ENCODE data around the gene CNTNAP5. TPM values are rescaled to one million over a fixed set of nuclear protein-coding genes. Genes with fewer than 3 reads are reported as not detected.

Gene CNTNAP5
- total and polyA plus RNA-seq, 2 of the 8 experiments (the other 6 are each of a cell fraction or from before 2014, with no cell fraction given), result 0.11 to 0.76 TPM

DNA sequence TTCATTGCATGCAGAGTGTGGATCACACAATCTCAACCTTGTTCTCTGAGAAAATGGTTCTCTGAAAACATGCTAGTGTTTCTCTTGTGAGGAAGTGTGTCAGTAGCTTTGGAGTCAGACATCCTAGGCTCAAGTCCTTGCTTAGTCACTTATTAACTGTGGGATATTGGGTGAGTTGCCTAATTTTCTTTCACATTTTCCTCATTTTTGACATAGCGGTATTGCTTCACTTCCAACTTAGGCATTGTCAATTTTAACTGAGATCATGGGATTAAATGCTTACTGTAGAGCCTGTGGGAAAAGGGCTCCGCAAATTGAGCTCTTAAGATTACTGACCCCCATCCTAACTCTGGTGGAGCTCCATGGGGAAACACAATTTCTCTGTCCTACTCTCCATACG lies 622.2 kb downstream of the CNTNAP5 start:
- Histone ChIP-seq H3K4ac (replicated peaks; ENCODE audit: insufficient read length, low read depth, low read length) (no peak overlapping the region), H3K79me2 (ENCODE audit: control insufficient read depth in 1 of 2, insufficient read depth in 2 of 2, low read length in 2 of 2) (no peaks in the 10 kb centered on the region), H3K14ac (ENCODE audit: insufficient read length) (no peak overlapping the region), H3K56ac (replicated peaks; ENCODE audit: insufficient read length, low read depth, low read length) (no peak overlapping the region), H3K27me3 (replicated peaks in 1 of 4; ENCODE audit: control insufficient read depth in 3 of 4, extremely low read depth in 1 of 4, insufficient read depth in 3 of 4, low read length in 3 of 4) (no peaks in the 10 kb centered on the region), H3K4me2 (ENCODE audit: insufficient read depth in 1 of 2, low read depth in 2 of 2, low read length in 2 of 2) (no peak overlapping the region), H2AK5ac (ENCODE audit: low read depth, low read length) (no peak overlapping the region), H3K9ac (replicated peaks in 1 of 4; ENCODE audit: extremely low read depth in 1 of 4, low read depth in 3 of 4, low read length in 3 of 4) (no peak overlapping the region), H3K27ac (ENCODE audit: low read depth, low read length) (no peak overlapping the region), H3K9me3 (ENCODE audit: insufficient read depth in 2 of 2, low read depth in 1 of 2, low read length in 1 of 2) (no peaks in the 10 kb centered on the region), H3K4me3 (ENCODE audit: extremely low read depth in 1 of 4, insufficient read depth in 2 of 4, low read depth in 3 of 4, low read length in 4 of 4) (no peak overlapping the region), H3K23ac (ENCODE audit: insufficient read length) (no peak overlapping the region), H3K36me3 (ENCODE audit: control insufficient read depth in 2 of 4, insufficient read depth in 4 of 4, low read length in 3 of 4) (no peaks in the 10 kb centered on the region), H3K18ac (ENCODE audit: extremely low read depth, low read length) (no peak overlapping the region), H2AFZ (ENCODE audit: low read length) (no peak overlapping the region), H3K79me1 (ENCODE audit: low read depth, low read length) (no peaks in the 10 kb centered on the region), H3K4me1 (replicated peaks in 1 of 4; ENCODE audit: control insufficient read depth in 3 of 4, insufficient read depth in 4 of 4, low read length in 3 of 4) (no peaks in the 10 kb centered on the region; a peak in 1 of 7 replicates), H2BK15ac (ENCODE audit: low read length) (no peak overlapping the region), H4K20me1 (replicated peaks in 1 of 2; ENCODE audit: control insufficient read depth in 1 of 2, insufficient read depth in 2 of 2, low read length in 2 of 2) (no peaks in the 10 kb centered on the region), H4K91ac (replicated peaks; ENCODE audit: insufficient read length, low read length) (no peak overlapping the region), H3K23me2 (ENCODE audit: low read depth, low read length) (no peaks in the 10 kb centered on the region), H2BK12ac (ENCODE audit: low read depth, low read length) (no peak overlapping the region), H2BK20ac (ENCODE audit: low read length) (no peak overlapping the region), H2BK5ac (ENCODE audit: low read depth, low read length) (no peak overlapping the region; the same call in 1 of the 2 replicates), H4K5ac (ENCODE audit: insufficient read length, low read depth, low read length) (no peak overlapping the region), H2BK120ac (replicated peaks; ENCODE audit: low read depth, low read length) (no peak overlapping the region), H4K8ac (ENCODE audit: extremely low read depth, insufficient read depth, low read length) (no peak overlapping the region)
- DNase-seq (ENCODE audit: low read depth in 1 of 2, low spot score in 2 of 2) (no peak), FAIRE-seq (no peak)
- POLR2A ChIA-PET (ENCODE audit: partially characterized antibody), result no interaction called here
- CTCF ChIA-PET (ENCODE audit: partially characterized antibody), result interaction anchor here (1.1 kb wide), 1 partner anchor 322 kb away, joined by 3 read pairs; no protein-coding TSS in a partner anchor
- WGBS, 2 experiments (ENCODE audit: extremely low coverage in 1 of 2, insufficient coverage in 1 of 2, insufficient read length in 1 of 2, insufficient replicate concordance in 2 of 2, low coverage in 1 of 2, low lambda C conversion rate in 2 of 2, missing lambda C conversion rate in 1 of 2), result 94% methylated on average over 3 of the region's 3 CpGs; no CpG with 5 or more reads in 1 of the 2 experiments
- TF ChIP-seq NANOG (IDR thresholded peaks at IDR 0.05; ENCODE audit: insufficient read depth, low read depth, low read length, poor library complexity, severe bottlenecking) (no peak), EP300 (IDR thresholded peaks at IDR 0.05; ENCODE audit: borderline replicate concordance in 1 of 2, low read depth in 2 of 2, low read length in 2 of 2) (no peak), RNF2 (IDR thresholded peaks at IDR 0.05; ENCODE audit: borderline replicate concordance, low read depth, low read length, missing control alignments, poor library complexity, severe bottlenecking) (no peak), CBX5 (IDR thresholded peaks at IDR 0.05; ENCODE audit: low read depth, low read length) (no peak), TCF12 (IDR thresholded peaks at IDR 0.05; ENCODE audit: low read depth, low read length) (no peak), SP1 (IDR thresholded peaks at IDR 0.05; ENCODE audit: low read depth, low read length) (no peak), YY1 (IDR thresholded peaks at IDR 0.05; ENCODE audit: low read depth, low read length) (no peak), JUN (IDR thresholded peaks at IDR 0.05; ENCODE audit: low read depth, low read length) (no peak), HDAC6 (IDR thresholded peaks at IDR 0.05; ENCODE audit: low read depth, low read length) (no peak), PHF8 (conservative IDR thresholded peaks at IDR 0.05; ENCODE audit: low read depth, low read length) (no peak), SIRT6 (IDR thresholded peaks at IDR 0.05; ENCODE audit: low read length) (no peak)
- TF ChIP-seq, protein P1, sequence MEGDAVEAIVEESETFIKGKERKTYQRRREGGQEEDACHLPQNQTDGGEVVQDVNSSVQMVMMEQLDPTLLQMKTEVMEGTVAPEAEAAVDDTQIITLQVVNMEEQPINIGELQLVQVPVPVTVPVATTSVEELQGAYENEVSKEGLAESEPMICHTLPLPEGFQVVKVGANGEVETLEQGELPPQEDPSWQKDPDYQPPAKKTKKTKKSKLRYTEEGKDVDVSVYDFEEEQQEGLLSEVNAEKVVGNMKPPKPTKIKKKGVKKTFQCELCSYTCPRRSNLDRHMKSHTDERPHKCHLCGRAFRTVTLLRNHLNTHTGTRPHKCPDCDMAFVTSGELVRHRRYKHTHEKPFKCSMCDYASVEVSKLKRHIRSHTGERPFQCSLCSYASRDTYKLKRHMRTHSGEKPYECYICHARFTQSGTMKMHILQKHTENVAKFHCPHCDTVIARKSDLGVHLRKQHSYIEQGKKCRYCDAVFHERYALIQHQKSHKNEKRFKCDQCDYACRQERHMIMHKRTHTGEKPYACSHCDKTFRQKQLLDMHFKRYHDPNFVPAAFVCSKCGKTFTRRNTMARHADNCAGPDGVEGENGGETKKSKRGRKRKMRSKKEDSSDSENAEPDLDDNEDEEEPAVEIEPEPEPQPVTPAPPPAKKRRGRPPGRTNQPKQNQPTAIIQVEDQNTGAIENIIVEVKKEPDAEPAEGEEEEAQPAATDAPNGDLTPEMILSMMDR (IDR thresholded peaks at IDR 0.05; ENCODE audit: control extremely low read depth in 1 of 3, insufficient read depth in 1 of 3, low read depth in 1 of 3, low read length in 3 of 3), result no peak

Measured in H1 (cell line).